Measurements from ENCODE around the gene SLC22A16. TPM values are rescaled to one million over a fixed set of nuclear protein-coding genes. Genes with fewer than 3 reads are reported as not detected.

Gene SLC22A16, protein sequence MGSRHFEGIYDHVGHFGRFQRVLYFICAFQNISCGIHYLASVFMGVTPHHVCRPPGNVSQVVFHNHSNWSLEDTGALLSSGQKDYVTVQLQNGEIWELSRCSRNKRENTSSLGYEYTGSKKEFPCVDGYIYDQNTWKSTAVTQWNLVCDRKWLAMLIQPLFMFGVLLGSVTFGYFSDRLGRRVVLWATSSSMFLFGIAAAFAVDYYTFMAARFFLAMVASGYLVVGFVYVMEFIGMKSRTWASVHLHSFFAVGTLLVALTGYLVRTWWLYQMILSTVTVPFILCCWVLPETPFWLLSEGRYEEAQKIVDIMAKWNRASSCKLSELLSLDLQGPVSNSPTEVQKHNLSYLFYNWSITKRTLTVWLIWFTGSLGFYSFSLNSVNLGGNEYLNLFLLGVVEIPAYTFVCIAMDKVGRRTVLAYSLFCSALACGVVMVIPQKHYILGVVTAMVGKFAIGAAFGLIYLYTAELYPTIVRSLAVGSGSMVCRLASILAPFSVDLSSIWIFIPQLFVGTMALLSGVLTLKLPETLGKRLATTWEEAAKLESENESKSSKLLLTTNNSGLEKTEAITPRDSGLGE
- not detected in 2 replicates for total RNA-seq

DNA sequence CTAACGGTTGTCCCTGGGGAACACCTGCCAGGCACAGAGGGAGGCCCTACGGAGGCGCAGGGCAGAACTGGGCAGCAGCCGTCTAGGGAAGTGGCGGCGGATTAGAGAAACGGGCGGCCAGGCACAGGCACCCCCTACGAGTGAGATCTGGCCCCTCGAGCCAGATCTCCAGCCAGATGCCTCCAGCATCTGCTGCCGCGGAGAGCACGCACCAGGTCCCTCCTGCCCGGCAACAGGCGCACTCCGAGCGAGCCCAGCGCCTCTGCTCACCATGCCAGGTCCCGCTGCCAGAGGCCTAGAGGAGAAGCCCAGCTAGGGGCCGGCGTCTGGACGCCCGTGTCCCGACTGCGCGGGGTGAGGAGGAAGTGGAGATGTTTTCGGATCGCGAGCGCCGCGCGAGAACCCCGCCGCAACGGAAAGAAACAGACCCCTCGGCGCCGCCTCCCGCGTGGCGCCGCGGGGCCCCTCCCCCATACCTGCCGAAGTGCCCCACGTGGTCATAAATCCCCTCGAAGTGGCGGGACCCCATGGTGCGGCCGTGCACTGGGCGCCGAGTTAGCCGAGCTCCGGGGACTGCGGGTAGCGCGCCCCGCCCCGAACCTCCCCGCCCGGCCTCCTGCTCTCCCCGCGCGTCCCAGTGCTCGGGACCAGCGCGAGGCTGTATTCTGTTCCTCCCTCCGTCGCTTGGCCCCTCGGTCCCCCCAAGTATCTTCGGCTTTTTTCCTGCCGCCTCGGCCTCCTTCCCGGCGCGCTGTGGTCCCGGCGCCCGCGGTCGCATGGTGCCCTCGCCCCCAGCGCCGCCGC is at the start of gene SLC22A16:
Gene SLC22A16 (minus strand): TSS at position 568 of the 804 bp plus-strand sequence. CDS start 39 bp downstream, at position 529.
- CTCF ChIA-PET, result no interaction called here
- Mint-ChIP-seq H3K9me3 (no peaks in the 10 kb centered on the region), H3K27ac (no peak within 1 kb of the TSS), H3K27me3 (peaks cover 18% of the 10 kb centered on the region), H3K4me3 (peak within 1 kb of the TSS; percentile 72), H3K4me1 (peaks cover 14% of the 10 kb centered on the region), H3K36me3 (ENCODE audit: low read depth) (no peaks in the 10 kb centered on the region)
- ATAC-seq (ENCODE audit: low read depth), result peak; percentile 52
- POLR2A ChIA-PET, result no interaction called here
- intact Hi-C loops (cut with micrococcal nuclease), result no loop called here
- TF ChIP-seq, protein P1, sequence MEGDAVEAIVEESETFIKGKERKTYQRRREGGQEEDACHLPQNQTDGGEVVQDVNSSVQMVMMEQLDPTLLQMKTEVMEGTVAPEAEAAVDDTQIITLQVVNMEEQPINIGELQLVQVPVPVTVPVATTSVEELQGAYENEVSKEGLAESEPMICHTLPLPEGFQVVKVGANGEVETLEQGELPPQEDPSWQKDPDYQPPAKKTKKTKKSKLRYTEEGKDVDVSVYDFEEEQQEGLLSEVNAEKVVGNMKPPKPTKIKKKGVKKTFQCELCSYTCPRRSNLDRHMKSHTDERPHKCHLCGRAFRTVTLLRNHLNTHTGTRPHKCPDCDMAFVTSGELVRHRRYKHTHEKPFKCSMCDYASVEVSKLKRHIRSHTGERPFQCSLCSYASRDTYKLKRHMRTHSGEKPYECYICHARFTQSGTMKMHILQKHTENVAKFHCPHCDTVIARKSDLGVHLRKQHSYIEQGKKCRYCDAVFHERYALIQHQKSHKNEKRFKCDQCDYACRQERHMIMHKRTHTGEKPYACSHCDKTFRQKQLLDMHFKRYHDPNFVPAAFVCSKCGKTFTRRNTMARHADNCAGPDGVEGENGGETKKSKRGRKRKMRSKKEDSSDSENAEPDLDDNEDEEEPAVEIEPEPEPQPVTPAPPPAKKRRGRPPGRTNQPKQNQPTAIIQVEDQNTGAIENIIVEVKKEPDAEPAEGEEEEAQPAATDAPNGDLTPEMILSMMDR (IDR thresholded peaks at IDR 0.05), result no peak
- DNase-seq, result no peak

DNA sequence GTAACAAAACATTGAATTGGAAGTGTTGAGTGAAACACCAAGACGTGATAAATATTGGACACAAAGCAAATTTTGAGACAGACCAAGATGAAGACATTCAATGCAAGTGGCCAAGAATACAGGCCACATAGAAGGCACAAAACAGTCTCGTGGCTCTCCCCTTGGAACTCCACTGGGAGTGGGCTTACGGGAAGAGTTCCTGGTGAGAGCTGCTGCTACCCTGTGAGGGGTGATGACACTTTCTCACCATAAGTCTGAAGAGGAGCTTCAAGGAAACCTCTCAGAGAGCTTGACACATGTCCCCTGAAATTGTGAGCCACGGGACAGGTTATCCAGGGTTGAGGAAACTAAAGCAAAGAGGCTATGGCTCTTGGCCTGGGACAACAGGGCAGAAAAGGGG is 48.6 kb upstream of the SLC22A16 start:
- ChIA-PET POLR2A (no interaction called here), CTCF (interaction anchor here (1.0 to 3.9 kb wide), 2 partner anchors 474 to 685 kb away, joined by 3 to 15 read pairs; no protein-coding TSS in a partner anchor)
- Mint-ChIP-seq H3K4me1 (no peaks in the 10 kb centered on the region), H3K27me3 (peaks cover 7% of the 10 kb centered on the region), H3K36me3 (ENCODE audit: low read depth) (no peaks in the 10 kb centered on the region), H3K4me3 (no peak overlapping the region), H3K27ac (no peak overlapping the region), H3K9me3 (no peaks in the 10 kb centered on the region)
- ATAC-seq (ENCODE audit: low read depth) (no peak), DNase-seq (no peak)
- intact Hi-C loops (cut with micrococcal nuclease), result loop anchor here (5.0 kb wide), 1 partner anchor 292 kb away; the partner anchor contains the start of gene CDK19
- TF ChIP-seq, protein P1 (IDR thresholded peaks at IDR 0.05), result no peak

DNA sequence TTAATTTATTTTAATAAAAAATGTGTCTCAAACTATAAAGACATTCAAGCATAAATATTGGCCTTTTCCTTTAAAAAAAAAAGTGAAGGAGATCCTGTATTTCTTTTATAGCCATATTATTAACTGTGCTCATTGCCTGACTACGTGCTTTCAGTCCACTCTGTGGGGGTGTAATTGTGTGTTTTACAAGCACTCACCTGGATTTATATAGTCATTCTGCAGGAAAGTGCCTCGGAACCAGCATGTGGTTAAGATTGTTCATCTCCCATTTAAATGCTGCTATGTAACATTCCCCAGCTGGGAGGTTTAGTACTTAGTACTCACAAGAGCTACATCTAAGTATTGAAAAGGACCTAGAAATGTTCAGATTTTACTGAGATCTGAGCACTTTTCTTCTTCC is 47.9 kb upstream of the SLC22A16 start:
- no peak overlapping the region for H3K27ac Mint-ChIP-seq
- POLR2A ChIA-PET, result no interaction called here
- intact Hi-C loops (cut with micrococcal nuclease), result no loop called here
- no peaks in the 10 kb centered on the region for H3K4me1 Mint-ChIP-seq
- H3K4me3 Mint-ChIP-seq, result no peak overlapping the region
- H3K36me3 Mint-ChIP-seq (ENCODE audit: low read depth), result no peaks in the 10 kb centered on the region
- DNase-seq, result no peak
- peaks cover 6% of the 10 kb centered on the region for H3K27me3 Mint-ChIP-seq
- ATAC-seq (ENCODE audit: low read depth), result no peak
- no peaks in the 10 kb centered on the region for H3K9me3 Mint-ChIP-seq
- TF ChIP-seq, protein P1 (IDR thresholded peaks at IDR 0.05), result no peak
- CTCF ChIA-PET, result no interaction called here

DNA sequence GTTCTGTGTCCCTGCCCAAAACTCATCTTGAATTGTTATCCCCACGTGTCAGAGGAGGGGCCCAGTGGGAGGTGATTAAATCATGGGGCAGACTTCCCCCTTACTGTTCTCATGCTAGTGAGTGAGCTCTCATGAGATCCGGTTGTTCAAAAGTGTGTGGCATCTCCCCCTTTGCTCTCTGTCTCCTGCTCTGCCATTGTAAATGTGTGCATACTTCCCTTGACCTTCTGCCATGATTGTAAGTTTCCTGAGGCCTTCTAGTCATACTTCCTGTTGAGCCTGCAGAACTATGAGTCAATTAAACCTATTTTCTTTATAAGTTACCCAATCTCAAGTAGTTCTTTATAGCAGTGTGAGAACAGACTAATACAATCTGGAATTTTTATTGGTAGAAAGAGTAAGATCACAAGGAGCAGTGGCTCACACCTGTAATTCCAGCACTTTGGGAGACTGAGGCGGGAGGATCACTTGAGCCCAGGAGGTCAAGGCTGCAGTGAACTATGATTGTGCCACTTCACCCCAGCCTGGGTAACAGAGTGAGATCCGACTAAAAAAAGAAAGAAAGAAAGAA is 47.1 kb upstream of the SLC22A16 start:
- ChIA-PET CTCF (no interaction called here), POLR2A (no interaction called here)
- H3K4me3 Mint-ChIP-seq, result no peak overlapping the region
- H3K36me3 Mint-ChIP-seq (ENCODE audit: low read depth), result no peaks in the 10 kb centered on the region
- intact Hi-C loops (cut with micrococcal nuclease), result no loop called here
- peaks cover 4% of the 10 kb centered on the region for H3K27me3 Mint-ChIP-seq
- no peak for DNase-seq
- TF ChIP-seq, protein P1 (IDR thresholded peaks at IDR 0.05), result no peak
- H3K9me3 Mint-ChIP-seq, result no peaks in the 10 kb centered on the region
- no peak overlapping the region for H3K27ac Mint-ChIP-seq
- H3K4me1 Mint-ChIP-seq, result no peaks in the 10 kb centered on the region
- ATAC-seq (ENCODE audit: low read depth), result no peak
